H9 (cell line): ENCODE results near the gene SLC7A9. TPM values are rescaled to one million over a fixed set of nuclear protein-coding genes. Genes with fewer than 3 reads are reported as not detected.

Experiments used
- DNase-seq: peaks from one replicate; pipeline ENCODE4 v3.0.0-alpha.2; 2017
- H2AFZ ChIP-seq: one replicate; pipeline ENCODE4 v1.6.1; 2013; ENCODE audit warnings: mild to moderate bottlenecking, low read length, control low read depth, moderate library complexity
- H2AK5ac ChIP-seq: 2 replicates; pipeline ENCODE4 v1.6.1; 2013; ENCODE audit warnings: low read length, control low read depth, mixed read lengths; ENCODE audit not compliant: insufficient read length
- H2BK120ac ChIP-seq: one replicate; pipeline ENCODE4 v1.6.1; 2013; ENCODE audit warnings: low read depth, mild to moderate bottlenecking, low read length, control low read depth, inconsistent platforms; ENCODE audit not compliant: poor library complexity, severe bottlenecking
- H2BK12ac ChIP-seq: 2 replicates; pipeline ENCODE4 v1.6.1; 2013; ENCODE audit warnings: low read length, control low read depth, mixed read lengths, low read depth; ENCODE audit not compliant: insufficient read length
- H2BK15ac ChIP-seq: 2 replicates; pipeline ENCODE4 v1.6.1; 2013; ENCODE audit warnings: low read depth, low read length, control low read depth
- H2BK20ac ChIP-seq: one replicate; pipeline ENCODE4 v1.6.1; 2013; ENCODE audit warnings: low read depth, mild to moderate bottlenecking, low read length, control low read depth, inconsistent platforms; ENCODE audit not compliant: poor library complexity, severe bottlenecking
- H2BK5ac ChIP-seq: 2 replicates; pipeline ENCODE4 v1.6.1; 2013; ENCODE audit warnings: low read length, control low read depth, mixed read lengths; ENCODE audit not compliant: insufficient read length
- H3K14ac ChIP-seq: 2 replicates; pipeline ENCODE4 v1.6.1; 2013; ENCODE audit warnings: low read length, control low read depth; ENCODE audit not compliant: insufficient read depth
- H3K18ac ChIP-seq: 2 replicates; pipeline ENCODE4 v1.6.1; 2013; ENCODE audit warnings: low read depth, mild to moderate bottlenecking, mixed read lengths, low read length, control low read depth; ENCODE audit not compliant: insufficient read length
- H3K23ac ChIP-seq: 2 replicates; pipeline ENCODE4 v1.6.1; 2013; ENCODE audit warnings: low read length, control low read depth, mixed read lengths, low read depth; ENCODE audit not compliant: insufficient read length
- H3K23me2 ChIP-seq: 2 replicates; pipeline ENCODE4 v1.6.1; 2013; ENCODE audit warnings: low read depth, mild to moderate bottlenecking, mixed read lengths, low read length, control low read depth; ENCODE audit not compliant: insufficient read length, poor library complexity, severe bottlenecking
- H3K27ac ChIP-seq: 2 replicates; pipeline ENCODE4 v1.5.1; 2013; ENCODE audit warnings: low read length, control low read depth, mixed read lengths, low read depth; ENCODE audit not compliant: insufficient read length
- H3K27me3 ChIP-seq: 2 replicates; pipeline ENCODE4 v1.6.1; 2013; ENCODE audit warnings: low read length, control low read depth, inconsistent platforms; ENCODE audit not compliant: insufficient read depth
- H3K4ac ChIP-seq: 2 replicates; pipeline ENCODE4 v1.6.1; 2013; ENCODE audit warnings: low read depth, mild to moderate bottlenecking, control low read depth, inconsistent platforms, low read length, moderate library complexity
- H3K4me1 ChIP-seq: 2 replicates; pipeline ENCODE4 v1.6.1; 2013; ENCODE audit warnings: low read length, control low read depth, inconsistent platforms; ENCODE audit not compliant: insufficient read depth
- H3K4me2 ChIP-seq: 2 replicates; pipeline ENCODE4 v1.6.1; 2013; ENCODE audit warnings: low read length, control low read depth, mixed read lengths; ENCODE audit not compliant: insufficient read length, insufficient read depth
- H3K56ac ChIP-seq: 2 replicates; pipeline ENCODE4 v1.6.1; 2013; ENCODE audit warnings: low read depth, mild to moderate bottlenecking, mixed read lengths, low read length, control low read depth; ENCODE audit not compliant: insufficient read length
- H3K79me1 ChIP-seq: 2 replicates; pipeline ENCODE4 v1.6.1; 2013; ENCODE audit warnings: low read depth, mild to moderate bottlenecking, moderate library complexity, low read length, control low read depth, inconsistent platforms; ENCODE audit not compliant: insufficient read depth, poor library complexity, severe bottlenecking
- H3K79me2 ChIP-seq: 2 replicates; pipeline ENCODE4 v1.6.1; 2013; ENCODE audit warnings: low read length, control low read depth, inconsistent platforms; ENCODE audit not compliant: insufficient read depth
- H3K9ac ChIP-seq: 2 replicates; pipeline ENCODE4 v1.6.1; 2013; ENCODE audit warnings: low read length, control low read depth, mixed read lengths; ENCODE audit not compliant: insufficient read length; ENCODE audit errors: extremely low read depth
- H3K9me3 ChIP-seq: one replicate; pipeline ENCODE4 v1.6.1; 2013; ENCODE audit warnings: low read depth, low read length, inconsistent platforms; ENCODE audit not compliant: control insufficient read depth
- H3T11ph ChIP-seq: one replicate; pipeline ENCODE4 v1.6.1; 2013; ENCODE audit warnings: mild to moderate bottlenecking, low read length, control low read depth, inconsistent platforms
- H4K20me1 ChIP-seq: one replicate; pipeline ENCODE4 v1.6.1; 2013; ENCODE audit not compliant: control insufficient read depth, insufficient read length, insufficient read depth
- H4K5ac ChIP-seq: 2 replicates; pipeline ENCODE4 v1.6.1; 2013; ENCODE audit warnings: low read depth, mild to moderate bottlenecking, mixed read lengths, low read length, control low read depth; ENCODE audit not compliant: insufficient read length
- H4K8ac ChIP-seq: replicated peaks from 2 replicates; pipeline ENCODE4 v1.6.1; 2013; ENCODE audit warnings: low read length, control low read depth, mixed read lengths, low read depth; ENCODE audit not compliant: insufficient read length
- H4K91ac ChIP-seq: 2 replicates; pipeline ENCODE4 v1.6.1; 2013; ENCODE audit warnings: low read depth, mild to moderate bottlenecking, moderate library complexity, mixed read lengths, low read length, control low read depth; ENCODE audit not compliant: insufficient read length
- H3K27ac Mint-ChIP-seq, 3 experiments: 2 replicates in 2 of 3; 3 replicates in 1 of 3; pipeline ENCODE4 v1.8.0; 2020 to 2021; ENCODE audit warnings: mixed read lengths in 3 of 3, mild to moderate bottlenecking in 1 of 3, moderate library complexity in 1 of 3
- H3K27me3 Mint-ChIP-seq: 2 replicates; pipeline ENCODE4 v1.8.0; 2021; ENCODE audit warnings: low read depth, mild to moderate bottlenecking, moderate library complexity, mixed read lengths
- H3K36me3 Mint-ChIP-seq, 3 experiments: 2 replicates in 2 of 3; 3 replicates in 1 of 3; pipeline ENCODE4 v1.8.0; 2020 to 2021; ENCODE audit warnings: low read depth in 3 of 3, mixed read lengths in 3 of 3; ENCODE audit not compliant: insufficient read depth in 1 of 3
- H3K4me1 Mint-ChIP-seq, 2 experiments: 2 replicates each; pipeline ENCODE4 v1.8.0; 2020; ENCODE audit warnings: mixed read lengths in 2 of 2
- H3K4me3 Mint-ChIP-seq, 2 experiments: 2 replicates in 1 of 2; 3 replicates in 1 of 2; pipeline ENCODE4 v1.8.0; 2020 to 2021; ENCODE audit warnings: mild to moderate bottlenecking in 2 of 2, mixed read lengths in 2 of 2, moderate library complexity in 1 of 2
- H3K9me3 Mint-ChIP-seq, 2 experiments: 2 replicates in 1 of 2; 3 replicates in 1 of 2; pipeline ENCODE4 v1.8.0; 2020; ENCODE audit warnings: mild to moderate bottlenecking in 2 of 2, mixed read lengths in 2 of 2, moderate library complexity in 1 of 2
- WGBS: extraction: QIAGEN DNeasy Blood & Tissue Kit; methylation state at CpG from one replicate; pipeline ENCODE4 v1.1.7; 2013; ENCODE audit warnings: missing lambda C conversion rate, low lambda C conversion rate, mixed read lengths; ENCODE audit not compliant: insufficient read length; ENCODE audit errors: extremely low coverage; 5-methylcytosine and 5-hydroxymethylcytosine counted together
- total RNA-seq: library from RNA; stranded (reverse); gene quantifications from 2 replicates; pipeline ENCODE4 v1.2.1, GENCODE V29; 2021
- TF ChIP-seq, protein P1 (sequence below): fragments of 200-600 bp; sonication (generic); conservative IDR thresholded peaks from 3 replicates; pipeline ENCODE4 v1.8.0; 2021; ENCODE audit warnings: antibody characterized with exemption, mild to moderate bottlenecking

The SLC7A9 gene
- total RNA-seq, 1 experiment from 2014 or later, result not detected

DNA sequence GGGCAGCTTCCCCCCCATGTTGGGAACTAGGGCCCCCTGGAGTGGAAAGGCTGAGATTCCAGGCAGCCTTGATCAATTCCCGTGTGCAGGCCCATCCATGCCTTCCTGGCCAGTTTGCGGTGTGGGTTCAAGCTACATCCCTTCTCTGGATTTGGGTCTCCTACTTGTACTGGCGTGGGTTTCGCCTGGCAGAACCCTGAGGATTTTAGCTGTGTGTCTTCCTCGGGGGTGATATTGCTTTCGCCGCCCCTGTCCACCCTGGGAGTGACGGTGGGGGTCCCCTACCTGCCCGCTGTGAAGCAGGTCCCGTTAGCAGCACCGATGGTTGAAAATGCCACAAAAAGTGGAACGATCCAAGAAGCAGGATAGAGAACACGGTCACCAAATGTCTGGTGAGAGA lies 11.4 kb downstream of the SLC7A9 start:
- Histone ChIP-seq H3K4me2 (no peak overlapping the region), H3K4me1 (no peaks in the 10 kb centered on the region), H3K4ac (no peak overlapping the region), H3K18ac (no peak overlapping the region), H2AFZ (no peak overlapping the region), H2BK12ac (no peak overlapping the region), H3K9me3 (no peaks in the 10 kb centered on the region), H4K20me1 (no peaks in the 10 kb centered on the region), H4K8ac (no peak overlapping the region), H3T11ph (no peak overlapping the region), H2BK120ac (no peak overlapping the region), H2BK15ac (no peak overlapping the region), H3K23me2 (no peaks in the 10 kb centered on the region), H3K79me1 (no peaks in the 10 kb centered on the region), H3K23ac (no peak overlapping the region), H3K9ac (no peak overlapping the region), H2BK5ac (no peak overlapping the region), H2AK5ac (no peak overlapping the region), H2BK20ac (no peak overlapping the region), H3K27ac (no peak overlapping the region), H3K27me3 (no peaks in the 10 kb centered on the region), H3K79me2 (no peaks in the 10 kb centered on the region), H3K56ac (no peak overlapping the region), H4K5ac (no peak overlapping the region), H3K14ac (no peak overlapping the region; the same call in 1 of the 2 replicates), H4K91ac (no peak overlapping the region)
- Mint-ChIP-seq H3K4me3 (no peak overlapping the region), H3K36me3 (no peaks in the 10 kb centered on the region), H3K27ac (no peak overlapping the region), H3K9me3 (no peaks in the 10 kb centered on the region), H3K27me3 (no peaks in the 10 kb centered on the region), H3K4me1 (no peaks in the 10 kb centered on the region)
- DNase-seq, result no peak
- TF ChIP-seq, protein P1, sequence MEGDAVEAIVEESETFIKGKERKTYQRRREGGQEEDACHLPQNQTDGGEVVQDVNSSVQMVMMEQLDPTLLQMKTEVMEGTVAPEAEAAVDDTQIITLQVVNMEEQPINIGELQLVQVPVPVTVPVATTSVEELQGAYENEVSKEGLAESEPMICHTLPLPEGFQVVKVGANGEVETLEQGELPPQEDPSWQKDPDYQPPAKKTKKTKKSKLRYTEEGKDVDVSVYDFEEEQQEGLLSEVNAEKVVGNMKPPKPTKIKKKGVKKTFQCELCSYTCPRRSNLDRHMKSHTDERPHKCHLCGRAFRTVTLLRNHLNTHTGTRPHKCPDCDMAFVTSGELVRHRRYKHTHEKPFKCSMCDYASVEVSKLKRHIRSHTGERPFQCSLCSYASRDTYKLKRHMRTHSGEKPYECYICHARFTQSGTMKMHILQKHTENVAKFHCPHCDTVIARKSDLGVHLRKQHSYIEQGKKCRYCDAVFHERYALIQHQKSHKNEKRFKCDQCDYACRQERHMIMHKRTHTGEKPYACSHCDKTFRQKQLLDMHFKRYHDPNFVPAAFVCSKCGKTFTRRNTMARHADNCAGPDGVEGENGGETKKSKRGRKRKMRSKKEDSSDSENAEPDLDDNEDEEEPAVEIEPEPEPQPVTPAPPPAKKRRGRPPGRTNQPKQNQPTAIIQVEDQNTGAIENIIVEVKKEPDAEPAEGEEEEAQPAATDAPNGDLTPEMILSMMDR, result no peak
- WGBS, result no CpG with 5 or more reads among the region's 13 CpGs
